Activated T-helper 1 cell treated with anti-CD3 and anti-CD28 coated beads, Interleukin-12 subunit alpha, Interleukin-12 subunit beta, Interleukin-2, Interleukin-4 antibody, amounts not matched to agents 30 ng/mL and 10 ng/mL and 1 ng/mL, durations not matched to agents 14 hours and 24 hours and 36 hours (primary cell): ENCODE data around the gene MBD3. TPM values are rescaled to one million over a fixed set of nuclear protein-coding genes. Genes with fewer than 3 reads are reported as not detected.
"Not testable (repeated sequence)": the region's sequence is repeated elsewhere in the genome, so short reads cannot be mapped to it uniquely, and the experiment has no call there.

Source experiments
- DNase-seq: peaks from one replicate; pipeline ENCODE4 v3.0.0; 2021; ENCODE audit warnings: low spot score
- H3K27ac Mint-ChIP-seq: one replicate; pipeline ENCODE4 v1.8.0; 2021; ENCODE audit warnings: mild to moderate bottlenecking, mixed read lengths
- H3K27me3 Mint-ChIP-seq: one replicate; pipeline ENCODE4 v1.8.0; 2022; ENCODE audit warnings: mild to moderate bottlenecking, moderate library complexity, mixed read lengths; ENCODE audit not compliant: insufficient read depth
- H3K36me3 Mint-ChIP-seq: one replicate; pipeline ENCODE4 v1.8.0; 2021; ENCODE audit warnings: low read depth, mixed read lengths
- H3K4me1 Mint-ChIP-seq: one replicate; pipeline ENCODE4 v1.8.0; 2021; ENCODE audit warnings: low read depth, mixed read lengths
- H3K4me3 Mint-ChIP-seq: one replicate; pipeline ENCODE4 v1.8.0; 2021; ENCODE audit warnings: mild to moderate bottlenecking, moderate library complexity, mixed read lengths
- H3K9me3 Mint-ChIP-seq: one replicate; pipeline ENCODE4 v1.8.0; 2021; ENCODE audit warnings: mixed read lengths
- intact Hi-C: fragments of 100-400 bp; cut with micrococcal nuclease; formaldehyde crosslinking; loops from one replicate; pipeline ENCODE4 v1.15.1; 2024
- total RNA-seq: library from RNA; stranded (reverse); gene quantifications from 2 replicates; pipeline ENCODE4 v1.2.3, GENCODE V29; 2022

MBD3 gene
- total RNA-seq, 1 donor from 2014 or later = 136 TPM

GRCh38 chr19:1554968-1555367 is 37.7 kb downstream of the MBD3 start:
- no peaks in the 10 kb centered on the region for H3K4me1 Mint-ChIP-seq
- no peak overlapping the region for H3K27ac Mint-ChIP-seq
- no peaks in the 10 kb centered on the region for H3K36me3 Mint-ChIP-seq
- no peak overlapping the region for H3K4me3 Mint-ChIP-seq
- no peak for DNase-seq
- H3K9me3 Mint-ChIP-seq = no peaks in the 10 kb centered on the region
- H3K27me3 Mint-ChIP-seq = peaks cover 2% of the 10 kb centered on the region
- intact Hi-C loops = no loop called here

- Mint-ChIP-seq H3K4me1 (no peaks in the 10 kb centered on the region), H3K4me3 (no peak overlapping the region), H3K27me3 (peaks cover 2% of the 10 kb centered on the region), H3K9me3 (no peaks in the 10 kb centered on the region), H3K27ac (no peak overlapping the region), H3K36me3 (no peaks in the 10 kb centered on the region)
- no peak for DNase-seq
- intact Hi-C loops = no loop called here
Observed at GRCh38 chr19:1553415-1553814, 39.2 kb downstream of the MBD3 start.

- DNase-seq = no peak
- intact Hi-C loops = no loop called here
- Mint-ChIP-seq H3K36me3 (no peaks in the 10 kb centered on the region), H3K4me3 (no peak overlapping the region), H3K9me3 (no peaks in the 10 kb centered on the region), H3K27me3 (peaks cover 7% of the 10 kb centered on the region), H3K27ac (no peak overlapping the region), H3K4me1 (no peaks in the 10 kb centered on the region)
Observed at GRCh38 chr19:1551068-1552040, 41.3 kb downstream of the MBD3 start.

- Mint-ChIP-seq H3K9me3 (no peaks in the 10 kb centered on the region), H3K36me3 (no peaks in the 10 kb centered on the region), H3K4me1 (no peaks in the 10 kb centered on the region), H3K27me3 (peaks cover 7% of the 10 kb centered on the region), H3K27ac (no peak overlapping the region), H3K4me3 (no peak overlapping the region)
- no peak for DNase-seq
- intact Hi-C loops = no loop called here
Observed at GRCh38 chr19:1549332-1549945, 43.2 kb downstream of the MBD3 start.

- no peaks in the 10 kb centered on the region for H3K4me1 Mint-ChIP-seq
- H3K4me3 Mint-ChIP-seq = no peak overlapping the region
- H3K9me3 Mint-ChIP-seq = no peaks in the 10 kb centered on the region
- H3K27me3 Mint-ChIP-seq = peaks cover 12% of the 10 kb centered on the region
- DNase-seq = no peak
- intact Hi-C loops = no loop called here
- no peaks in the 10 kb centered on the region for H3K36me3 Mint-ChIP-seq
- no peak overlapping the region for H3K27ac Mint-ChIP-seq
Observed at GRCh38 chr19:1540365-1540925, 52.2 kb downstream of the MBD3 start.

- H3K4me1 Mint-ChIP-seq, DNase-seq, H3K27ac Mint-ChIP-seq, H3K4me3 Mint-ChIP-seq, intact Hi-C loops, H3K9me3 Mint-ChIP-seq, H3K36me3 Mint-ChIP-seq: not testable (repeated sequence)
- peaks cover 12% of the 10 kb centered on the region for H3K27me3 Mint-ChIP-seq
Observed at GRCh38 chr19:1539749-1540148, 52.9 kb downstream of the MBD3 start.

- no peaks in the 10 kb centered on the region for H3K9me3 Mint-ChIP-seq
- H3K27me3 Mint-ChIP-seq = peaks cover 12% of the 10 kb centered on the region
- H3K27ac Mint-ChIP-seq = no peak overlapping the region
- H3K4me3 Mint-ChIP-seq = no peak overlapping the region
- DNase-seq = no peak
- intact Hi-C loops = no loop called here
- H3K4me1 Mint-ChIP-seq = no peaks in the 10 kb centered on the region
- H3K36me3 Mint-ChIP-seq = no peaks in the 10 kb centered on the region
Observed at GRCh38 chr19:1538978-1539377, 53.7 kb downstream of the MBD3 start.

- not testable (repeated sequence) for H3K4me3 Mint-ChIP-seq, DNase-seq
Observed at GRCh38 chr19:1535699-1536098, 57.0 kb downstream of the MBD3 start.

GRCh38 chr19:1534972-1535371 is 57.7 kb downstream of the MBD3 start:
- DNase-seq = no peak
- Mint-ChIP-seq H3K4me1 (no peaks in the 10 kb centered on the region), H3K27me3 (peaks cover 2% of the 10 kb centered on the region), H3K36me3 (no peaks in the 10 kb centered on the region), H3K27ac (no peak overlapping the region), H3K4me3 (no peak overlapping the region), H3K9me3 (no peaks in the 10 kb centered on the region)
- intact Hi-C loops = no loop called here

More at GRCh38 chr19:1535699-1536098, 57.0 kb downstream of the MBD3 start:
- intact Hi-C loops, H3K27ac Mint-ChIP-seq, H3K9me3 Mint-ChIP-seq, H3K36me3 Mint-ChIP-seq, H3K4me1 Mint-ChIP-seq, H3K27me3 Mint-ChIP-seq: not testable (repeated sequence)

- no peaks in the 10 kb centered on the region for H3K36me3 Mint-ChIP-seq
- intact Hi-C loops = no loop called here
- peaks cover under 1% of the 10 kb centered on the region for H3K27me3 Mint-ChIP-seq
- H3K4me3 Mint-ChIP-seq = no peak overlapping the region
- DNase-seq = no peak
- H3K4me1 Mint-ChIP-seq = no peaks in the 10 kb centered on the region
- no peaks in the 10 kb centered on the region for H3K9me3 Mint-ChIP-seq
- no peak overlapping the region for H3K27ac Mint-ChIP-seq
Observed at GRCh38 chr19:1533510-1534150, 59.0 kb downstream of the MBD3 start.

- no peaks in the 10 kb centered on the region for H3K36me3 Mint-ChIP-seq
Observed at GRCh38 chr19:1532003-1532402, 60.7 kb downstream of the MBD3 start.

GRCh38 chr19:1531587-1531986 is 61.1 kb downstream of the MBD3 start:
- intact Hi-C loops = no loop called here
- Mint-ChIP-seq H3K27ac (no peak overlapping the region), H3K36me3 (no peaks in the 10 kb centered on the region), H3K27me3 (no peaks in the 10 kb centered on the region), H3K4me3 (no peak overlapping the region), H3K4me1 (no peaks in the 10 kb centered on the region), H3K9me3 (no peaks in the 10 kb centered on the region)
- no peak for DNase-seq

More at GRCh38 chr19:1532003-1532402, 60.7 kb downstream of the MBD3 start:
- intact Hi-C loops = no loop called here
- H3K4me1 Mint-ChIP-seq = no peaks in the 10 kb centered on the region
- H3K27ac Mint-ChIP-seq = no peak overlapping the region
- H3K27me3 Mint-ChIP-seq = no peaks in the 10 kb centered on the region
- DNase-seq = no peak
- no peak overlapping the region for H3K4me3 Mint-ChIP-seq
- no peaks in the 10 kb centered on the region for H3K9me3 Mint-ChIP-seq

- H3K27ac Mint-ChIP-seq, H3K4me1 Mint-ChIP-seq, intact Hi-C loops: not testable (repeated sequence)
Observed at GRCh38 chr19:1530856-1531255, 61.8 kb downstream of the MBD3 start.

More at GRCh38 chr19:1530856-1531255, 61.8 kb downstream of the MBD3 start:
- not testable (repeated sequence) for DNase-seq, H3K9me3 Mint-ChIP-seq, H3K36me3 Mint-ChIP-seq, H3K27me3 Mint-ChIP-seq, H3K4me3 Mint-ChIP-seq
